Nephron (organoid): ENCODE data around the gene TTC23.

ENCODE experiments used
- H3K27ac Mint-ChIP-seq, 3 experiments: 2 replicates each; pipeline ENCODE4 v1.8.0; 2020; ENCODE audit warnings: mixed read lengths in 3 of 3, mild to moderate bottlenecking in 2 of 3, moderate library complexity in 1 of 3
- H3K27me3 Mint-ChIP-seq: 2 replicates; pipeline ENCODE4 v1.8.0; 2021; ENCODE audit warnings: low read depth, mild to moderate bottlenecking, moderate library complexity, mixed read lengths
- H3K36me3 Mint-ChIP-seq: 2 replicates; pipeline ENCODE4 v1.8.0; 2020; ENCODE audit warnings: low read depth, mixed read lengths
- H3K4me1 Mint-ChIP-seq: 2 replicates; pipeline ENCODE4 v1.8.0; 2020; ENCODE audit warnings: mixed read lengths
- H3K4me3 Mint-ChIP-seq, 3 experiments: 2 replicates each; pipeline ENCODE4 v1.8.0; 2020; ENCODE audit warnings: mild to moderate bottlenecking in 3 of 3, mixed read lengths in 3 of 3, moderate library complexity in 2 of 3
- H3K9me3 Mint-ChIP-seq: 2 replicates; pipeline ENCODE4 v1.8.0; 2020; ENCODE audit warnings: mixed read lengths
- CTCF ChIP-seq, 3 experiments: fragments of 200-600 bp; sonication (generic); IDR thresholded peaks; one replicate each; pipeline ENCODE4 v1.5.0; 2021; ENCODE audit warnings: antibody characterized with exemption in 3 of 3; ENCODE audit not compliant: unreplicated experiment in 3 of 3

The TTC23 gene

GRCh38 chr15:99145778-99146177 lies 103.6 kb downstream of the TTC23 start:
- H3K36me3 Mint-ChIP-seq, result peaks cover 36% of the 10 kb centered on the region
- no peak for TF ChIP-seq CTCF (IDR thresholded peaks at IDR 0.05; ENCODE audit: unreplicated experiment in 3 of 3)

GRCh38 chr15:99145005-99145404 lies 104.4 kb downstream of the TTC23 start:
- no peak for TF ChIP-seq CTCF (IDR thresholded peaks at IDR 0.05; ENCODE audit: unreplicated experiment in 3 of 3)
- H3K36me3 Mint-ChIP-seq, result peaks cover 30% of the 10 kb centered on the region
- peaks cover 14% of the 10 kb centered on the region for H3K4me1 Mint-ChIP-seq
- H3K4me3 Mint-ChIP-seq, result no peak overlapping the region
- no peaks in the 10 kb centered on the region for H3K27me3 Mint-ChIP-seq
- no peaks in the 10 kb centered on the region for H3K9me3 Mint-ChIP-seq
- H3K27ac Mint-ChIP-seq, result no peak overlapping the region

More at GRCh38 chr15:99145778-99146177, 103.6 kb downstream of the TTC23 start:
- no peak overlapping the region for H3K27ac Mint-ChIP-seq
- no peaks in the 10 kb centered on the region for H3K27me3 Mint-ChIP-seq
- H3K9me3 Mint-ChIP-seq, result no peaks in the 10 kb centered on the region
- peaks cover 14% of the 10 kb centered on the region for H3K4me1 Mint-ChIP-seq
- H3K4me3 Mint-ChIP-seq, result no peak overlapping the region

- peaks cover 36% of the 10 kb centered on the region for H3K36me3 Mint-ChIP-seq
- no peak for TF ChIP-seq CTCF (IDR thresholded peaks at IDR 0.05; ENCODE audit: unreplicated experiment in 3 of 3)
- H3K27me3 Mint-ChIP-seq, result no peaks in the 10 kb centered on the region
- H3K9me3 Mint-ChIP-seq, result no peaks in the 10 kb centered on the region
- peaks cover 12% of the 10 kb centered on the region for H3K4me1 Mint-ChIP-seq
- peak overlapping the region in 1 of 3 experiments; percentile 68 for H3K27ac Mint-ChIP-seq
- no peak overlapping the region for H3K4me3 Mint-ChIP-seq
These were observed 105.4 kb downstream of the TTC23 start for GRCh38 chr15:99143655-99144610.

- Mint-ChIP-seq H3K36me3 (peaks cover 36% of the 10 kb centered on the region), H3K27me3 (no peaks in the 10 kb centered on the region), H3K9me3 (no peaks in the 10 kb centered on the region), H3K4me1 (peaks cover 9% of the 10 kb centered on the region), H3K4me3 (no peak overlapping the region), H3K27ac (no peak overlapping the region)
- no peak for TF ChIP-seq CTCF (IDR thresholded peaks at IDR 0.05; ENCODE audit: unreplicated experiment in 3 of 3)
These were observed 106.1 kb downstream of the TTC23 start for GRCh38 chr15:99143242-99143641.

- H3K27ac Mint-ChIP-seq, result no peak overlapping the region
- H3K4me1 Mint-ChIP-seq, result peaks cover 9% of the 10 kb centered on the region
- TF ChIP-seq CTCF (IDR thresholded peaks at IDR 0.05; ENCODE audit: unreplicated experiment in 3 of 3), result no peak
- no peak overlapping the region for H3K4me3 Mint-ChIP-seq
- H3K36me3 Mint-ChIP-seq, result peaks cover 35% of the 10 kb centered on the region
- no peaks in the 10 kb centered on the region for H3K9me3 Mint-ChIP-seq
- no peaks in the 10 kb centered on the region for H3K27me3 Mint-ChIP-seq
These were observed 106.8 kb downstream of the TTC23 start for GRCh38 chr15:99142562-99142961.

- H3K4me3 Mint-ChIP-seq, result no peak overlapping the region
- no peaks in the 10 kb centered on the region for H3K27me3 Mint-ChIP-seq
- TF ChIP-seq CTCF (IDR thresholded peaks at IDR 0.05; ENCODE audit: unreplicated experiment in 3 of 3), result no peak
- H3K9me3 Mint-ChIP-seq, result no peaks in the 10 kb centered on the region
- H3K36me3 Mint-ChIP-seq, result peaks cover 37% of the 10 kb centered on the region
- H3K27ac Mint-ChIP-seq, result no peak overlapping the region
- H3K4me1 Mint-ChIP-seq, result peaks cover 9% of the 10 kb centered on the region
These were observed 107.4 kb downstream of the TTC23 start for GRCh38 chr15:99141943-99142342.
